WI38 (cell line): ENCODE measurements around the gene THAP7.
"Not testable (repeated sequence)": the region's sequence is repeated elsewhere in the genome, so short reads cannot be mapped to it uniquely, and the experiment has no call there.

Experiments
- H3K4me3 ChIP-seq: 2 replicates; pipeline ENCODE4 v1.5.1; 2011; ENCODE audit warnings: low read depth, mild to moderate bottlenecking, control low read depth, low read length
- CTCF ChIP-seq: IDR thresholded peaks from 2 replicates; pipeline ENCODE4 v1.5.1; 2012; ENCODE audit warnings: low read depth, mild to moderate bottlenecking, control low read depth, low read length

The THAP7 gene

GRCh38 chr22:21014202-21014725 lies 12.3 kb upstream of the THAP7 start:
- peak overlapping the region; percentile 57 for H3K4me3 ChIP-seq
- no peak for TF ChIP-seq CTCF

GRCh38 chr22:21013657-21014201 lies 11.8 kb upstream of the THAP7 start:
- peak overlapping the region; percentile 57 for H3K4me3 ChIP-seq
- no peak for TF ChIP-seq CTCF

GRCh38 chr22:21012446-21013407 lies 10.8 kb upstream of the THAP7 start:
- no peak for TF ChIP-seq CTCF
- no peak overlapping the region for H3K4me3 ChIP-seq

GRCh38 chr22:21010426-21011113 lies 8.7 kb upstream of the THAP7 start:
- no peak overlapping the region for H3K4me3 ChIP-seq
- TF ChIP-seq CTCF: no peak

- no peak for TF ChIP-seq CTCF
- no peak overlapping the region for H3K4me3 ChIP-seq
Measured at GRCh38 chr22:21009638-21010425, 7.9 kb upstream of the THAP7 start.

- H3K4me3 ChIP-seq: not testable (repeated sequence)
Measured at GRCh38 chr22:21009208-21009607, 7.3 kb upstream of the THAP7 start.

- TF ChIP-seq CTCF: no peak
- H3K4me3 ChIP-seq: no peak overlapping the region
Measured at GRCh38 chr22:21003782-21004181, 1.9 kb upstream of the THAP7 start.
